NT2/D1 (cell line): ENCODE measurements around the gene ZNF629.

Source experiments
- SUZ12 ChIP-seq: IDR thresholded peaks from 2 replicates; pipeline ENCODE4 v1.6.1; 2011; ENCODE audit not compliant: insufficient read length, insufficient read depth; ENCODE audit errors: extremely low read depth
- YY1 ChIP-seq: IDR thresholded peaks from 2 replicates; pipeline ENCODE4 v1.6.1; 2011; ENCODE audit not compliant: insufficient read length, insufficient read depth
- ZNF274 ChIP-seq: IDR thresholded peaks from 2 replicates; pipeline ENCODE4 v1.6.1; 2011; ENCODE audit warnings: mild to moderate bottlenecking, low read depth, low read length

DNA sequence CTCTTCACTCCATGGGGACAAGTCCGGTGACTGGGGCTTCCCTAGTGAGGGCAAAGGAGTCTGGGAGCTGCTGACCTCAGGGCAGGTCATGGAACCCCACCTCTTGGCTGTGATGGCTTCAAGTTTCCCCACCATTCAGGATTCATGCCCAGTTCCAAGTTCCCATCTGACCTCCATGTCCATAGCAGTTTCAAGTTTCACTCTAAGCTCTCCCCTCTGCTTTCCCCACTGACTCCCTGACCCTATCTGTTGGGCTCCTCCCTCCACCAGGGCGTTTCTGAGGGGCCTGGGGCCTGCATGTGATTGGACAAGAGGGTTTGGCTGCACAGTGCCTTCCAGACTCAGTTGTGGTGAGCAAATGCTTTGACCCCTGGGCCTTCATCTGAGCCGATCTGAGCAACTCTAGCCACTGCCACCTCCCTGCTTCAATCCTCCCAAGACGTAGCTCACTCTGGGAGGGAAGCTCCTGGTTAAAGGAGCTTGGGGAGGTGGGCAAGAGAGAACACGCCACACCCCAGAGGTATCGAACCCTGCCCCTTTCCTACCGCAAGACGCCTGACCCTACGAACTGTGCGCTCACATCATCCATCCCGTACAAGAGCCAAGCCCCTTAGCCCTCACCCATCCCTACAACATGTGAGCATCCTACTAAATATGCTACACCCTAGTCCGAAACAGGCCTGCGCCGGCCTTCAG lies 8.3 kb downstream of the ZNF629 start:
- TF ChIP-seq ZNF274 (no peak), YY1 (no peak), SUZ12 (no peak)
